ENCODE measurements around the gene UNC13A. TPM values are rescaled to one million over a fixed set of nuclear protein-coding genes. Genes with fewer than 3 reads are reported as not detected.

UNC13A gene
- total and polyA plus RNA-seq, 2 donors (not counting 3 experiments of a cell fraction or from before 2014, with no cell fraction given): 0.04 to 0.09 TPM

DNA sequence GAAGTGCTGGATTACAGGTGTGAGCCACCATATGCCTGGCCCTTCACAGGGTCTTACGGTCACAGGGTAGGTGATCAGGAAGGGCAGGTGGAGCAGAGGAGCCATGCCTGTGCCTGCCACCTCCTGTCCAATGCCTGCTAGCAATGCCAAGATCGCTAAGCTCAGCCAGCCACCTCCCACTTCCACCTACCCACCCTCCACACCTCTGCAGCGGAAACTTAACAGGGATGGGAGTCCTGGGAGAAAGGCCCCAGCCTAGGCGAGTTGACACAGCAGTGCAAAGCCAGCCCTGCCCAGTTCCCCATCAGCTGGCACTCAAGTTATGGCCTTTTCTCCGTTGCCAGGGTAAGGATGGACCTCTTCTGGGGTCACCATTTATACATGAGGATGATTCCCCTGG is 47.3 kb upstream of the UNC13A start:
- Histone ChIP-seq H3K27me3 (ENCODE audit: control insufficient read depth in 2 of 2, insufficient read depth in 2 of 2, low read length in 2 of 2) (no peaks in the 10 kb centered on the region), H3K9me3 (replicated peaks; ENCODE audit: control insufficient read depth, insufficient read depth, low read length) (no peaks in the 10 kb centered on the region), H3K9ac (replicated peaks; ENCODE audit: extremely low read depth, insufficient read depth, low read length) (no peak overlapping the region), H3K79me2 (ENCODE audit: control insufficient read depth, insufficient read depth, low read length) (peaks cover 34% of the 10 kb centered on the region), H3K4me2 (ENCODE audit: insufficient read depth, low read length) (no peak overlapping the region), H2AFZ (ENCODE audit: low read depth, low read length) (no peak overlapping the region), H3K9me1 (replicated peaks; ENCODE audit: control insufficient read depth, extremely low read depth, insufficient read depth, low read length) (no peaks in the 10 kb centered on the region), H4K20me1 (replicated peaks; ENCODE audit: control insufficient read depth, extremely low read depth, insufficient read depth, low read length) (no peaks in the 10 kb centered on the region), H3K36me3 (ENCODE audit: control insufficient read depth in 2 of 2, extremely low read depth in 1 of 2, insufficient read depth in 2 of 2, low read length in 2 of 2) (peaks cover 31 to 34% of the 10 kb centered on the region in 2 experiments), H3K4me3 (replicated peaks in 1 of 3; ENCODE audit: insufficient read depth in 1 of 3, low read depth in 1 of 3, low read length in 3 of 3) (no peak overlapping the region), H3K4me1 (ENCODE audit: control insufficient read depth, extremely low read depth, insufficient read depth, low read length) (no peaks in the 10 kb centered on the region), H3K27ac (ENCODE audit: insufficient read depth, low read depth, low read length) (no peak overlapping the region)
- intact Hi-C loops (cut with micrococcal nuclease): no loop called here
- dilution Hi-C loops (cut with MboI; ENCODE audit: extremely low pct_ligation_motif_present, low sequenced_read_pairs): no loop called here
- no peak for FAIRE-seq
- ChIA-PET POLR2A (no interaction called here), CTCF (interaction anchor here (1.4 kb wide), 1 partner anchor 31 kb away, joined by 3 read pairs; no protein-coding TSS in a partner anchor)
- DNase-seq (ENCODE audit: low read depth, low spot score): no peak
- BruUV-seq (replicated peaks): no TSS peak
- TF ChIP-seq, protein P1, sequence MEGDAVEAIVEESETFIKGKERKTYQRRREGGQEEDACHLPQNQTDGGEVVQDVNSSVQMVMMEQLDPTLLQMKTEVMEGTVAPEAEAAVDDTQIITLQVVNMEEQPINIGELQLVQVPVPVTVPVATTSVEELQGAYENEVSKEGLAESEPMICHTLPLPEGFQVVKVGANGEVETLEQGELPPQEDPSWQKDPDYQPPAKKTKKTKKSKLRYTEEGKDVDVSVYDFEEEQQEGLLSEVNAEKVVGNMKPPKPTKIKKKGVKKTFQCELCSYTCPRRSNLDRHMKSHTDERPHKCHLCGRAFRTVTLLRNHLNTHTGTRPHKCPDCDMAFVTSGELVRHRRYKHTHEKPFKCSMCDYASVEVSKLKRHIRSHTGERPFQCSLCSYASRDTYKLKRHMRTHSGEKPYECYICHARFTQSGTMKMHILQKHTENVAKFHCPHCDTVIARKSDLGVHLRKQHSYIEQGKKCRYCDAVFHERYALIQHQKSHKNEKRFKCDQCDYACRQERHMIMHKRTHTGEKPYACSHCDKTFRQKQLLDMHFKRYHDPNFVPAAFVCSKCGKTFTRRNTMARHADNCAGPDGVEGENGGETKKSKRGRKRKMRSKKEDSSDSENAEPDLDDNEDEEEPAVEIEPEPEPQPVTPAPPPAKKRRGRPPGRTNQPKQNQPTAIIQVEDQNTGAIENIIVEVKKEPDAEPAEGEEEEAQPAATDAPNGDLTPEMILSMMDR (IDR thresholded peaks at IDR 0.05; ENCODE audit: extremely low read depth in 1 of 2, insufficient read depth in 1 of 2, low read depth in 1 of 2, low read length in 2 of 2): no peak
- no peak for TF ChIP-seq POLR2AphosphoS5 (IDR thresholded peaks at IDR 0.05; ENCODE audit: insufficient read depth, low read depth, low read length)
- TF ChIP-seq FOS (IDR thresholded peaks at IDR 0.05; ENCODE audit: borderline replicate concordance, insufficient read depth, low read length): no peak
- TF ChIP-seq JUN (IDR thresholded peaks at IDR 0.05; ENCODE audit: borderline replicate concordance, insufficient read depth, insufficient read length, low read depth): no peak
- no peak for TF ChIP-seq GATA2 (IDR thresholded peaks at IDR 0.05; ENCODE audit: insufficient read depth, insufficient read length, low read depth, low read length)
- no peak for TF ChIP-seq POLR2A (IDR thresholded peaks at IDR 0.05; ENCODE audit: low read depth, low read length)
- TF ChIP-seq, protein P2, sequence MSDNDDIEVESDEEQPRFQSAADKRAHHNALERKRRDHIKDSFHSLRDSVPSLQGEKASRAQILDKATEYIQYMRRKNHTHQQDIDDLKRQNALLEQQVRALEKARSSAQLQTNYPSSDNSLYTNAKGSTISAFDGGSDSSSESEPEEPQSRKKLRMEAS (IDR thresholded peaks at IDR 0.05; ENCODE audit: insufficient read depth, insufficient read length): no peak
- TF ChIP-seq MYC (IDR thresholded peaks at IDR 0.05; ENCODE audit: low read depth, low read length): no peak
- no peak for TF ChIP-seq EZH2 (IDR thresholded peaks at IDR 0.05; ENCODE audit: borderline replicate concordance, low read depth, low read length, severe bottlenecking)

Data from endothelial cell of umbilical vein (primary cell).